Diencephalon (tissue), 1 donor: Measurements from ENCODE around the gene TMEM181. TPM values are rescaled to one million over a fixed set of nuclear protein-coding genes. Genes with fewer than 3 reads are reported as not detected.

ENCODE experiments used
- small RNA-seq: library from RNA; depleted of rRNA; stranded (forward); fragments of <200 nt; gene quantifications from one replicate; pipeline ENCODE3, GENCODE V24; 2014
- total RNA-seq: library from RNA; depleted of rRNA; stranded (reverse); fragments of >200 nt; gene quantifications from one replicate; pipeline ENCODE4 v1.2.3, GENCODE V29; 2014

The TMEM181 gene, protein sequence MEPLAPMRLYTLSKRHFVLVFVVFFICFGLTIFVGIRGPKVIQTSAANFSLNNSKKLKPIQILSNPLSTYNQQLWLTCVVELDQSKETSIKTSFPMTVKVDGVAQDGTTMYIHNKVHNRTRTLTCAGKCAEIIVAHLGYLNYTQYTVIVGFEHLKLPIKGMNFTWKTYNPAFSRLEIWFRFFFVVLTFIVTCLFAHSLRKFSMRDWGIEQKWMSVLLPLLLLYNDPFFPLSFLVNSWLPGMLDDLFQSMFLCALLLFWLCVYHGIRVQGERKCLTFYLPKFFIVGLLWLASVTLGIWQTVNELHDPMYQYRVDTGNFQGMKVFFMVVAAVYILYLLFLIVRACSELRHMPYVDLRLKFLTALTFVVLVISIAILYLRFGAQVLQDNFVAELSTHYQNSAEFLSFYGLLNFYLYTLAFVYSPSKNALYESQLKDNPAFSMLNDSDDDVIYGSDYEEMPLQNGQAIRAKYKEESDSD
- 66.2 TPM for total RNA-seq

DNA sequence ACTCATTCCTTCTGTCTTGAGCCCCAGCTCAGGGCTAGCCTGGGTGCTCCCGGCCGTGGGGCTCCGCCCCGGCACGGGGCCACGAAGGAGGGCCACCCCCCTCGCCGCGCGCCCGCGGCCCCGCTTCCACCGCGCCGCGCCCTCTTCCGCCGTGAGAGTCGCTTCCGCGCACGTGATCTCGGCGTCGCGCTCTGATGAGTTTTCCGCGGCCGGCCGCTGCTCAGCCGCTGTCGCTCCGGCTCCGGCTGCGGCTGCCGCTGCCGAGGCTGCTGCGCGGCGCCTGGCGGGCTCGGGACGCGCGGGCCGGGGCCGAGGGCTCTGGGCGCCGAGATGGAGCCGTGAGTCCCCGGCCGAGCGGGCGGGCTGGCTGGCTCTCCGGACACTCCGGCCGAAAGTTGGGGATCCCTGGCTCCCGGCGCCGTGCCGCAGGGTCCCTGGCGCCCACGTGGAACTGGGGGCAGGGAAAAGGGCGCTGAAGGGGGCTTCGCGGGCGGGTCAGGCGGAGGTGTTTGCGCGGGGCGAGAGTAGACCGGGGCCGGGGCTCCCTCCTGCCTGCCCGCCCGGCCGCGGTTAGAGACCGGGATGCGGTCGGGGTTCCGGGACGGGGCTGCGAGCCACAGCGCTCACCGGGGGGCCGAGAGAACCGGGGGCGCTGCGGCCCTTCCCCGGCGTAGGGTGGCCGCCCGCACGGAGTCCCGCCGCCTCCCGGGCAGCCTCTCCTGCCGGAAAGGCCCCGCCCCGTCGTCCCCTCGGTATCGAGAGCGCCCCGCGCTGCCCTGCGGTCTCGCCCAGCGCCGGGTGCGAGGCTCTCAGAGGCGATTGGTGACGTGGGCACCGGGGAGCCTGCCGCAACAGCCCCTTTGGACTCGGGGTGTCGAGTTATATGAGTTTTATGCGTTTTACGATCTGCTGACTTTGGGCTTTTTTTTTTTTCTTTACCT is at the start of gene TMEM181:
TMEM181 (plus strand) TSS at position 197 of the 941 bp plus-strand sequence; CDS start at position 331, 134 bp downstream.

DNA sequence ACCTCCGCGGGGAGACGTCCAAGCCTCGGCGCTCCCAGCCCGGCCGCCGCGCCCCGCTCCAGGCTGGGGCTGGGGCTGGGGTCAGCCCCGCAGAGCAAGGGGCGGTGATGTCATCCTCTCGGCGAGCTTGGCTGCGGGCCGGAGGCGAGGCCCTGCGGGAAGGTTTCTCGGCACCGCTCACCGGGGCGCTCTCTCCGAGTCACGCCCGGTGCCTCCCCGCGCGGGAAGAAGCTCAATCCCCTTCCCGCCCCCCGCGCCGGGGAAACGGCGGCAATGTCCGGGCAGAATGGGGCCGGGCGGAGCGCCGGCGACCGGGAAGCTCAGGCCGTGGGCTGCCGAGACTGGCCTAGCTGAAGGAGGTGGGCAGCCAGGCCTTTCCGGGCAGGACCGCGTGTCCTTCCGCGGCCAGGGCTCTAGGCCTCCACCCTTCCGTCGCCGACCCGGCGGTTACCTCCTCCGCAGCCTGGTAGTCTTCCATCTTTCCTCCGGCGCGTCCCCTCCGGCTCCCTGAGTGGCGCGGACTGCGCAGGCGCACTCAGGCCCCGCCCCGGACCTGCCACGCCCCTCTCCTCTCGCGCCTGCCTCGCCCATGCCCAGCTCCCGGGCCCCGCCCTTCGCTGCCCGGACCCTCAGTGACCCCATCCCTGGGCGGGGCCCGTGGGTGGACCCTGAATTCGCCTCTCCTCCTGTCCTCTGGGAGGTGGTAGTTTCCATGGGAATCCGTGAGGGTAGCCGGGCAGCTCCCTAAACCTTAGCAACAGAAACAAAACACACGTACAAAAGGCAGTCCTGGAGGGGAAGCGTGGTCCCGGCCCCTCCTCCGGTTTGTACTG is 84.6 kb downstream of the TMEM181 start, which contains the start of gene DYNLT1:
DYNLT1 (minus strand) TSS at position 513 of the 833 bp plus-strand sequence; CDS start at position 478, 35 bp downstream.

DNA sequence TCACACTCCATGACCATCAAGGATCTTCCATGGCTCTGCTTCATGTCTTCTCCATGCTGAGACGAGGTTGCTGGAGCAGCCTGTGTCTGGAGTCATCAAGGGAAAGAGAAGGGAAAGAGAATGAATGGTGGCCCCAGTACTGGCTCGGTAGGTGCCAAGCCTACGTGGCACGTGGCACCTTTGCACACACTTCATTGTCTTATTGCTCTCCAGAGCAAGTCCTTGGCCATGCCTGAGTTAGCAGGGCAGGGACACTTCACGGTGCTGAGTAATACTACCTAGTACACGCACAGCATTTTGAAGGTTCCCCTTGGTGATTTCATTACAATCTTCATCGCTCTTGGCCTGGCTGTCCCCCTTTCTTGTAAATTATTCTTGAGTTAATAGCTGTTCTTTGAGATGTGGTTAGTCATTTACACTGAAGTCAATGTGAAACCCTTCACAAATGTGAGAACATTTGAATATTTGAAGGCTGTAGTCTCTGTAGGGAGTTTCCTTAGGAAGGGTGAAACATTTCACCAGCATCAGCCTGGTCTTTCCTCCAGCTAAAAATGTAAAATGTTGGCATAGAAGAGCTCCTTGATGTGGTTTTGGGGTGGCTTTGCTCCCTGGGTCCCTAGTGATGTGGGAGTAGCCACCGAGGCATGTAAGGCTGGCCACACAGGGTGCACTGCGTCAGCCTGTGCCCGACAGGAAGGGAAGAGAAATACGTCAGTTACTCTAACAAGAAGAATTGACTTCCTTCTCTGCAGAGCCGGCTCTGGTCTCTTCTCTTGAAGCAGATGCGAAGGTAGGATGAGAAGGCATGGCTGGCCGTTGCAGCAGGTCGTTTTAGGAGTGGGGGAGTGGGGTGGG is 89.6 kb downstream of the TMEM181 start, which contains the start of gene SYTL3:
SYTL3 (plus strand) TSS at position 766 of the 855 bp plus-strand sequence. CDS start 13,215 bp downstream, outside the sequence.

Small RNAs within 50 kb of the gene (small RNA-seq; reads per million reads assigned to genes)
- not detected for gene MIR7161

Other genes starting within 250 kb of the TMEM181 start
- gene TULP4, start 247.6 kb upstream of the TMEM181 start, total RNA-seq: 990 TPM
- gene DYNLT1, start 84.7 kb downstream of the TMEM181 start, total RNA-seq: 90.0 TPM
- 2.5 TPM for gene SYTL3, start 90.0 kb downstream of the TMEM181 start, total RNA-seq